ENCODE results near the gene ASMTL. TPM values are rescaled to one million over a fixed set of nuclear protein-coding genes. Genes with fewer than 3 reads are reported as not detected.

ASMTL gene, protein sequence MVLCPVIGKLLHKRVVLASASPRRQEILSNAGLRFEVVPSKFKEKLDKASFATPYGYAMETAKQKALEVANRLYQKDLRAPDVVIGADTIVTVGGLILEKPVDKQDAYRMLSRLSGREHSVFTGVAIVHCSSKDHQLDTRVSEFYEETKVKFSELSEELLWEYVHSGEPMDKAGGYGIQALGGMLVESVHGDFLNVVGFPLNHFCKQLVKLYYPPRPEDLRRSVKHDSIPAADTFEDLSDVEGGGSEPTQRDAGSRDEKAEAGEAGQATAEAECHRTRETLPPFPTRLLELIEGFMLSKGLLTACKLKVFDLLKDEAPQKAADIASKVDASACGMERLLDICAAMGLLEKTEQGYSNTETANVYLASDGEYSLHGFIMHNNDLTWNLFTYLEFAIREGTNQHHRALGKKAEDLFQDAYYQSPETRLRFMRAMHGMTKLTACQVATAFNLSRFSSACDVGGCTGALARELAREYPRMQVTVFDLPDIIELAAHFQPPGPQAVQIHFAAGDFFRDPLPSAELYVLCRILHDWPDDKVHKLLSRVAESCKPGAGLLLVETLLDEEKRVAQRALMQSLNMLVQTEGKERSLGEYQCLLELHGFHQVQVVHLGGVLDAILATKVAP
- 10 to 100 TPM; 30.8 to 43.5 TPM for total RNA-seq

- Histone ChIP-seq H3K27ac (peak within 1 kb of the TSS; percentile 96), H3K36me3 (no peaks in the 10 kb centered on the region), H3K4me3 (peak within 1 kb of the TSS; percentile 91), H3K27me3 (replicated peaks; ENCODE audit: insufficient read depth) (no peaks in the 10 kb centered on the region), H3K4me1 (ENCODE audit: control insufficient read depth in 1 of 2, low read depth in 2 of 2) (peaks cover 8 to 22% of the 10 kb centered on the region in 2 donors), H3K9me3 (no peaks in the 10 kb centered on the region)
- peak; percentile 81 for ATAC-seq (ENCODE audit: insufficient number of reproducible peaks, low FRiP score, low read depth)
- DNase-seq (ENCODE audit: low spot score), result peak; percentile 99
- TF ChIP-seq CTCF (IDR thresholded peaks at IDR 0.05), result no peak
Observed at GRCh38 chrX:1452516-1453394, at the start of gene ASMTL. Gene ASMTL (minus strand): TSS chrX:1452909. CDS start chrX:1452840, 69 bp downstream.

DNA sequence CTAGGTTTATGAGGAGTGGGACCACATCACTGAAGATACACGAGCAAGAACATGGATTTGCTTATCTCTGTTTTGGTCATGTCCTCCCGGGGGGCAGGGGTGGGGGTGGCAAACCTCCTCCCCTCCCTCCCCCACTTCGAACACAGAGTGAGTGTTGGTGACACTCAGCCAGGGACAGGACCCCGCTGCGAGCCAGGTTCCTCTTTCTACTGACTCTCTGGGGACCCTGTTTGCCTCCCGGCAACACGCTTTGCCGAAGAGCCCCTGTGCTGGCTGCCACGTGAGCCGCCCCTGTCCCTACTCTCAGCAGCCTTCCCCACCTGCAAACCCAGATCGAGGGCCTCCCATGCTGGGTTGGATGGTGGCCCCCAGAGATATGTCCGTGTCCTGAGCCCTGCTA lies 49.5 kb upstream of the ASMTL start:
- Histone ChIP-seq H3K36me3 (no peaks in the 10 kb centered on the region), H3K4me3 (no peak overlapping the region), H3K27me3 (replicated peaks; ENCODE audit: insufficient read depth) (no peaks in the 10 kb centered on the region), H3K27ac (no peak overlapping the region), H3K4me1 (ENCODE audit: control insufficient read depth in 1 of 2, low read depth in 2 of 2) (no peaks in the 10 kb centered on the region), H3K9me3 (no peaks in the 10 kb centered on the region)
- ATAC-seq (ENCODE audit: insufficient number of reproducible peaks, low FRiP score, low read depth) (no peak), DNase-seq (ENCODE audit: low spot score) (no peak)
- no peak for TF ChIP-seq CTCF (IDR thresholded peaks at IDR 0.05)

DNA sequence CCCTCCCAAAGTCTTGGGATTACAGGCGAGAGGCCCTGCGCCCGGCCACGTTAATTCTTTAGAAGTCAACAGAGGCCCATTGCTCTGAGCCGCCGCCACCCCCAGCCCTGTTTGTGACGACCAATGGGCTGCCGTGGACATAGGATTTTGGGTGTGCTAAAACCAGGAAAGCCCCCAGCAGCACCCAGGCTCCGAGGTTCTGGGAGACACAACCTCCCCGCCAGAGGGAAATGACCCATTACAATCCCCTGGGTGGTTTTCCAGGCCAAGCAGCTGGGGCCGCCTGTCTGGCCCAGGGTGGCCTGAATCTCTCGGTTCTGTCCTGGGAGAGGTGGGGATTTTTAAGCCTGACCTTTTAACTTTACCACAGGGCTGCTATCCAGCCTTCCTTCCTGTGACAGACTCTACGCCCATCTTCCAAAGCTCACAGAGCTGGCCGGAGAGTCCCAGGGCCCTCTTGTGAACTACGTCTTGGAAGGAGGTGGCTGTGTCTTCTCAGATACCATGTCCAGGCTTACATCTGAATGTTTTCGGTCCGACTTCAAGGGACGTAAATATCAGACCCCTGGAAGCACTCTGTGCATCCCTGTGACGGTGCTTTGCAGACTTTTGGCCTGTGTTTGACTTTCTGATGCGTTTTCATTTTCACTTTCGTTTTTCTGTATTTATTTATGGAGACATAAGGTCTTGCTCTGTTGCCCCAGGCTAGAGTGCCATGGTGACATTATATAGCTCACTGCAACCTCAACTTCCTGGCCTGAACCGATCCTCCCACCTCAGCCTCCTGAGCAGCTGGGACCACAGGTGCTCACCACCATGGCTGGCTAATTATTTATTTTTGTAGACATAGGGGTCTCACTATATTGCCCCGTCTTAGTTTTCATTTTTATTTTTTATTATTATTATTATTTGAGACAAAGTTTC lies 48.3 kb upstream of the ASMTL start:
- no peak for TF ChIP-seq CTCF (IDR thresholded peaks at IDR 0.05)
- no peaks in the 10 kb centered on the region for H3K4me1 ChIP-seq (ENCODE audit: control insufficient read depth in 1 of 2, low read depth in 2 of 2)
- no peaks in the 10 kb centered on the region for H3K9me3 ChIP-seq
- no peaks in the 10 kb centered on the region for H3K27me3 ChIP-seq (replicated peaks; ENCODE audit: insufficient read depth)
- no peak overlapping the region for H3K27ac ChIP-seq
- no peak overlapping the region for H3K4me3 ChIP-seq
- no peak for ATAC-seq (ENCODE audit: insufficient number of reproducible peaks, low FRiP score, low read depth)
- no peak for DNase-seq (ENCODE audit: low spot score)
- H3K36me3 ChIP-seq, result no peaks in the 10 kb centered on the region

DNA sequence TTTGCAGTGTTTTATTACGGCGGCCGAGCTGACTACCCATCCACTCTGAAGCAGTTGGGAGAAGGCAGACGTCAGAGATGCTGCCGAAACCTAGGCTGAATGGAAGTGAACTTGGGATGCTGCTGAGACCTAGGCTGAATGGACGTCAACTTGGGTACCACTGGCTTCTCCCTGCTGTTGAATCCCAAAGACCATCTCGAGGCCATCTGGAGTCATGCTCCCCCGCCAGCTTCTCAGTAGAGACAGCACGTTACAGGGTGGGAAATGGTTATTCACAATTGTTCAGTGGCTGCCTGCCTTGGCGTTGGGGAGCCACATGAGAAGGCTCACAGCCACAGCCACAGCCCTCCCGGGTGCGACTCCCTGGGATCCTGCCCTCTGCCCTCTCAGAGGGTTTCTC lies 43.4 kb upstream of the ASMTL start:
- no peaks in the 10 kb centered on the region for H3K27me3 ChIP-seq (replicated peaks; ENCODE audit: insufficient read depth)
- no peak overlapping the region for H3K27ac ChIP-seq
- H3K36me3 ChIP-seq, result no peaks in the 10 kb centered on the region
- DNase-seq (ENCODE audit: low spot score) (no peak), ATAC-seq (ENCODE audit: insufficient number of reproducible peaks, low FRiP score, low read depth) (no peak)
- no peaks in the 10 kb centered on the region for H3K9me3 ChIP-seq
- TF ChIP-seq CTCF (IDR thresholded peaks at IDR 0.05), result no peak
- no peak overlapping the region for H3K4me3 ChIP-seq
- no peaks in the 10 kb centered on the region for H3K4me1 ChIP-seq (ENCODE audit: control insufficient read depth in 1 of 2, low read depth in 2 of 2)

Measured in thoracic aorta (tissue), 2 donors.